B cell (primary cell): ENCODE measurements around the gene COG4. TPM values are rescaled to one million over a fixed set of nuclear protein-coding genes. Genes with fewer than 3 reads are reported as not detected.

Source experiments
- ATAC-seq: fragments of 200-7000 bp; cut with Tn5 transposase; one replicate; pipeline ENCODE4 v1.10.0; 2021; ENCODE audit warnings: low read depth, mild to moderate bottlenecking, moderate number of reproducible peaks, moderate library complexity
- CTCF ChIA-PET: fragments of 350-600 bp; sonication (Branson Sonifier 250); formaldehyde crosslinking; loops from one replicate; lab custom pipeline; 2021; ENCODE audit warnings: antibody characterized with exemption, inconsistent platforms; lab: Charles Lee
- POLR2A ChIA-PET: fragments of 350-600 bp; sonication (Branson Sonifier 250); formaldehyde crosslinking; loops from one replicate; lab custom pipeline; 2021; ENCODE audit warnings: antibody characterized with exemption; lab: Charles Lee
- DNase-seq: peaks from one replicate; pipeline ENCODE4 v3.0.0; 2013
- H2AFZ ChIP-seq: 2 replicates; pipeline ENCODE4 v1.6.1; 2012; ENCODE audit warnings: mild to moderate bottlenecking, low read depth, low read length; ENCODE audit not compliant: insufficient read depth, poor library complexity, severe bottlenecking
- H3K27ac ChIP-seq, 2 donors: 1 replicate in 1 of 2; 2 replicates in 1 of 2; pipeline ENCODE4 v1.5.1; 2012 to 2013; ENCODE audit warnings: low read length in 2 of 2, mild to moderate bottlenecking in 2 of 2, moderate library complexity in 1 of 2
- H3K27me3 ChIP-seq, 4 experiments: fragments of 200-600 bp in 1 of 4; sonication (generic) in 1 of 4; replicated peaks in 1 of 4; 1 replicate in 2 of 4; 2 replicates in 2 of 4; pipeline versions ENCODE4 v1.6.1 to v1.7.0; 2013 to 2016; ENCODE audit warnings: low read length in 3 of 4, mild to moderate bottlenecking in 2 of 4, mixed read lengths in 1 of 4, moderate library complexity in 1 of 4; ENCODE audit not compliant: insufficient read depth in 4 of 4, control insufficient read depth in 3 of 4; ENCODE audit errors: control extremely low read depth in 1 of 4
- H3K36me3 ChIP-seq, 2 experiments: replicated peaks in 1 of 2; 1 replicate in 1 of 2; 2 replicates in 1 of 2; pipeline versions ENCODE4 v1.6.1 to v1.7.1; 2013; ENCODE audit warnings: low read length in 1 of 2; ENCODE audit not compliant: insufficient read depth in 2 of 2, control insufficient read depth in 1 of 2; ENCODE audit errors: control extremely low read depth in 1 of 2, extremely low read depth in 1 of 2
- H3K4me1 ChIP-seq, 2 donors: fragments of 200-600 bp in 1 of 2; sonication (generic) in 1 of 2; 1 replicate in 1 of 2; 2 replicates in 1 of 2; pipeline versions ENCODE4 v1.5.1 to v1.6.1; 2013 to 2017; ENCODE audit warnings: low read length in 2 of 2; ENCODE audit not compliant: control insufficient read depth in 2 of 2, insufficient read depth in 2 of 2
- H3K4me2 ChIP-seq: replicated peaks from 2 replicates; pipeline ENCODE3; 2012; ENCODE audit warnings: mild to moderate bottlenecking, low read depth, low read length; ENCODE audit not compliant: poor library complexity, severe bottlenecking
- H3K4me3 ChIP-seq, 5 experiments: fragments of 200-600 bp in 1 of 5; sonication (generic) in 1 of 5; 1 replicate in 3 of 5; 2 replicates in 2 of 5; pipeline versions ENCODE4 v1.5.1 to v1.7.0; 2011 to 2016; ENCODE audit warnings: low read length in 4 of 5, mild to moderate bottlenecking in 4 of 5, low read depth in 2 of 5, control low read depth in 1 of 5, moderate library complexity in 1 of 5; ENCODE audit not compliant: insufficient read depth in 1 of 5; ENCODE audit errors: control extremely low read depth in 1 of 5, extremely low read depth in 1 of 5
- H3K79me2 ChIP-seq: fragments of 200-600 bp; sonication (generic); one replicate; pipeline ENCODE4 v1.6.0; 2016; ENCODE audit warnings: low read length; ENCODE audit not compliant: control insufficient read depth, insufficient read depth
- H3K9ac ChIP-seq: fragments of 200-600 bp; sonication (generic); 2 replicates; pipeline ENCODE4 v1.6.1; 2017; ENCODE audit warnings: mild to moderate bottlenecking, low read length, moderate library complexity
- H3K9me3 ChIP-seq, 3 donors: one replicate each; pipeline versions ENCODE4 v1.6.1 to v1.7.1; 2013; ENCODE audit warnings: low read length in 2 of 3; ENCODE audit not compliant: control insufficient read depth in 2 of 3, insufficient read depth in 1 of 3; ENCODE audit errors: control extremely low read depth in 1 of 3
- H4K20me1 ChIP-seq: 2 replicates; pipeline ENCODE4 v1.6.0; 2012; ENCODE audit warnings: mild to moderate bottlenecking, low read length; ENCODE audit not compliant: insufficient read depth, control insufficient read depth, poor library complexity, severe bottlenecking
- H3K27ac Mint-ChIP-seq: one replicate; pipeline ENCODE4 v1.8.0; 2021; ENCODE audit warnings: mixed read lengths
- H3K27me3 Mint-ChIP-seq: one replicate; pipeline ENCODE4 v1.8.0; 2021; ENCODE audit warnings: mixed read lengths
- H3K4me1 Mint-ChIP-seq: one replicate; pipeline ENCODE4 v1.8.0; 2021; ENCODE audit warnings: mixed read lengths
- H3K4me3 Mint-ChIP-seq: one replicate; pipeline ENCODE4 v1.8.0; 2021; ENCODE audit warnings: mixed read lengths
- H3K9me3 Mint-ChIP-seq: one replicate; pipeline ENCODE4 v1.8.0; 2022; ENCODE audit warnings: mixed read lengths; ENCODE audit not compliant: insufficient read depth
- CTCF ChIP-seq: fragments of 200-600 bp; IDR thresholded peaks from one replicate; pipeline ENCODE4 v1.8.0; 2022; ENCODE audit warnings: antibody characterized with exemption, mild to moderate bottlenecking
- EZH2 ChIP-seq: IDR thresholded peaks from 2 replicates; pipeline ENCODE4 v1.6.1; 2012; ENCODE audit warnings: borderline replicate concordance, low read depth, mild to moderate bottlenecking, moderate library complexity, low read length; ENCODE audit not compliant: insufficient read depth, poor library complexity, severe bottlenecking
- WGBS: methylation state at CpG from one replicate; pipeline ENCODE4 v1.1.5; 2013; ENCODE audit warnings: missing lambda C conversion rate; ENCODE audit not compliant: insufficient coverage; 5-methylcytosine and 5-hydroxymethylcytosine counted together
- intact Hi-C: fragments of 100-400 bp; cut with micrococcal nuclease; formaldehyde crosslinking; loops from one replicate; pipeline ENCODE4 v1.10.0; 2022
- polyA plus RNA-seq: library from polyadenylated mRNA; depleted of rRNA; stranded (reverse); fragments of >200 nt; gene quantifications from 2 replicates; pipeline ENCODE4 v1.2.3, GENCODE V29; 2012
- total RNA-seq, 2 donors: library from RNA; stranded (reverse); fragments of 120-200 nt in 1 of 2; gene quantifications; 1 replicate in 1 of 2; 2 replicates in 1 of 2; pipeline versions ENCODE4 v1.2.3 to v1.2.4, GENCODE V29; 2013 to 2022

The COG4 gene
- total and polyA plus RNA-seq, 2 donors (not counting 1 experiment from before 2014, with no cell fraction given), result 49.4 to 60.6 TPM

- no peaks in the 10 kb centered on the region for H3K9me3 ChIP-seq
- H3K36me3 ChIP-seq, result peaks cover 13 to 92% of the 10 kb centered on the region in 2 experiments
- Mint-ChIP-seq H3K9me3 (no peaks in the 10 kb centered on the region), H3K27ac (no peak overlapping the region), H3K4me3 (no peak overlapping the region), H3K4me1 (no peaks in the 10 kb centered on the region), H3K27me3 (no peaks in the 10 kb centered on the region)
- DNase-seq (no peak), ATAC-seq (no peak)
- H3K4me3 ChIP-seq, result no peak overlapping the region
- H3K79me2 ChIP-seq, result no peaks in the 10 kb centered on the region
- no peak overlapping the region for H3K27ac ChIP-seq
- WGBS, result 90% methylated on average over 3 of the region's 7 CpGs
- intact Hi-C loops, result no loop called here
- no peaks in the 10 kb centered on the region for H3K4me1 ChIP-seq
- POLR2A ChIA-PET, result interaction anchor here (0.7 kb wide), 1 partner anchor 202 kb away, joined by 4 read pairs; no protein-coding TSS in a partner anchor
- no peak overlapping the region for H2AFZ ChIP-seq
- H3K9ac ChIP-seq, result no peak overlapping the region
- TF ChIP-seq EZH2 (no peak), CTCF (no peak)
- no peaks in the 10 kb centered on the region for H3K27me3 ChIP-seq
- CTCF ChIA-PET, result no interaction called here
- H4K20me1 ChIP-seq, result peaks cover 37% of the 10 kb centered on the region
- no peak overlapping the region for H3K4me2 ChIP-seq
Observed at GRCh38 chr16:70563636-70564035, 40.3 kb upstream of the COG4 start.

GRCh38 chr16:70561623-70562022 is 38.3 kb upstream of the COG4 start:
- ChIA-PET CTCF (interaction anchor here (1.0 kb wide), 1 partner anchor 22 kb away, joined by 3 read pairs; no protein-coding TSS in a partner anchor), POLR2A (no interaction called here)
- TF ChIP-seq CTCF (no peak), EZH2 (no peak)
- peaks cover 37% of the 10 kb centered on the region for H4K20me1 ChIP-seq
- Mint-ChIP-seq H3K27me3 (no peaks in the 10 kb centered on the region), H3K27ac (no peak overlapping the region), H3K4me3 (no peak overlapping the region), H3K9me3 (no peaks in the 10 kb centered on the region), H3K4me1 (no peaks in the 10 kb centered on the region)
- 89% methylated on average over 6 of the region's 9 CpGs for WGBS
- no peak overlapping the region for H3K4me2 ChIP-seq
- no peak overlapping the region for H3K4me3 ChIP-seq
- no peak overlapping the region for H3K9ac ChIP-seq
- no peaks in the 10 kb centered on the region for H3K79me2 ChIP-seq
- H3K27me3 ChIP-seq, result no peaks in the 10 kb centered on the region
- H3K36me3 ChIP-seq, result peaks cover 8 to 95% of the 10 kb centered on the region in 2 experiments
- ATAC-seq (no peak), DNase-seq (no peak)
- no peaks in the 10 kb centered on the region for H3K9me3 ChIP-seq
- H2AFZ ChIP-seq, result no peak overlapping the region
- no peak overlapping the region for H3K27ac ChIP-seq
- H3K4me1 ChIP-seq, result no peaks in the 10 kb centered on the region
- intact Hi-C loops, result no loop called here
